HEK293T (cell line): ENCODE results near the gene CELF4.

Experiments used
- FOXM1 ChIP-seq: fragments of 450-650 bp; IDR thresholded peaks from 2 replicates; pipeline ENCODE4 v1.6.1; 2017; ENCODE audit warnings: mild to moderate bottlenecking, borderline replicate concordance
- SP1 ChIP-seq: fragments of 450-650 bp; IDR thresholded peaks from 2 replicates; pipeline ENCODE4 v1.6.1; 2017
- ZNF384 ChIP-seq: fragments of 450-650 bp; IDR thresholded peaks from 2 replicates; pipeline ENCODE4 v1.6.1; 2016
- TF ChIP-seq, protein P1 (sequence below): fragments of 450-650 bp; IDR thresholded peaks from 2 replicates; pipeline ENCODE4 v1.6.1; 2016

DNA sequence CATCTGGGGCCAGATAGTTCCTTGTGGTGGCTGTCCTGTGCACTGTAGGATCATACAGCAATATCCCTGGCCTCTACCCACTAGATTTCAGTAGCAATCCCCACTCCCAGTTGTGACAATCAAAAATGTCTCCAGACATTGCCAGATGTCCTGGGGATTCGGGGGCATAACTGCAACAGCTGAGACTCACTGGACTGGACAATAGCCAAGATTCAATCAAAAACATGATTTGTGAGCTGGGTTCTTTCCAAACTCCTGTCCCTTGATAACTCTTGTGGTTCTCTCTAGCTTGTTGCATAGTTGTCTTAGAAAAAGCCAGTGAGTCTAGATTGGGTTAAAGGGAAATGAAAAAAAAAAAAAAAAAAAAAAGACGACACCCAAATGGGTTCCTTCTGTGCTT is 293.4 kb downstream of the CELF4 start:
- TF ChIP-seq FOXM1 (no peak), SP1 (no peak), ZNF384 (no peak)
- TF ChIP-seq, protein P1, sequence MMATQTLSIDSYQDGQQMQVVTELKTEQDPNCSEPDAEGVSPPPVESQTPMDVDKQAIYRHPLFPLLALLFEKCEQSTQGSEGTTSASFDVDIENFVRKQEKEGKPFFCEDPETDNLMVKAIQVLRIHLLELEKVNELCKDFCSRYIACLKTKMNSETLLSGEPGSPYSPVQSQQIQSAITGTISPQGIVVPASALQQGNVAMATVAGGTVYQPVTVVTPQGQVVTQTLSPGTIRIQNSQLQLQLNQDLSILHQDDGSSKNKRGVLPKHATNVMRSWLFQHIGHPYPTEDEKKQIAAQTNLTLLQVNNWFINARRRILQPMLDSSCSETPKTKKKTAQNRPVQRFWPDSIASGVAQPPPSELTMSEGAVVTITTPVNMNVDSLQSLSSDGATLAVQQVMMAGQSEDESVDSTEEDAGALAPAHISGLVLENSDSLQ, result no peak
